SH-SY5Y (cell line): ENCODE results near the gene EFCAB5.

Source experiments
- GATA2 ChIP-seq: IDR thresholded peaks from 2 replicates; pipeline ENCODE4 v1.6.1; 2011; ENCODE audit warnings: mild to moderate bottlenecking, low read depth, low read length
- GATA3 ChIP-seq: IDR thresholded peaks from 2 replicates; pipeline ENCODE4 v1.6.1; 2011; ENCODE audit warnings: low read depth, mild to moderate bottlenecking, low read length, moderate library complexity

- no peak for TF ChIP-seq GATA2
- no peak for TF ChIP-seq GATA3
These were observed 59.4 kb downstream of the EFCAB5 start for GRCh38 chr17:30000755-30001257.
